ENCODE results near the gene PLCXD1. TPM values are rescaled to one million over a fixed set of nuclear protein-coding genes. Genes with fewer than 3 reads are reported as not detected.
"Not testable (repeated sequence)": the region's sequence is repeated elsewhere in the genome, so short reads cannot be mapped to it uniquely, and the experiment has no call there.

Gene PLCXD1
- total RNA-seq, 2 donors from 2014 or later: 12.6 to 19.1 TPM

- DNase-seq (peak in 1 of 2 donors; percentile 12), ATAC-seq (no peak)
- intact Hi-C loops (cut with DNase I, micrococcal nuclease): no loop called here
These were observed 59.7 kb downstream of the PLCXD1 start for GRCh38 chrX:340641-341423.

GRCh38 chrX:341541-342101, 60.4 kb downstream of the PLCXD1 start:
- DNase-seq: peak in 1 of 2 donors; percentile 21
- intact Hi-C loops (cut with DNase I, micrococcal nuclease): no loop called here
- no peak for ATAC-seq

DNA sequence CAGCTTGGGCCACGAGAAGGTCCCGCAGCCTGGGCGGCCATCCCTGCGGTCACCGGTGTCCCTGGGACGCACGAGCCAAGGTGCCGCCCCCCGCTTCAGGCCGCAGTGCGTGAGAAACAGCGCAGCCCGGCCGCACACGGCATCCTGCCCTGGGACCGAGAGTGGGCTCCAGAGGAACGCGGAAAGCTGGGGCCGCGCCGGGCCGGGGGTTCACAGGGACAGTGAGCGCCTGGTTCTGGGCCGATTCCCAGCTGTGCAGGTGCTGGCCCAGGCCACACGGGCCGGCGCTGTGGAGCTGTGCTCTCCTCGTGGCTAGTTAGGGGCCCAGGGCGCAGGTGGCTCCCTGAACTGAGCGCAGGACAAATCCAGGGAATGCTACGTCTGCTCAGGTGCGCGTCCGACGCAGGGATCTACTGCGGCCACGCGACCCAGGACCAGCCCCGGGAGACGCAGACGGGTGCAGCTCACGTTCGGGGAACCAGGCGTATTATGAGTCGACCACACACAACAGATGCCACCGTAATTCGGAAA, 63.3 kb downstream of the PLCXD1 start:
- no peak for ATAC-seq
- intact Hi-C loops (cut with DNase I, micrococcal nuclease): no loop called here
- DNase-seq: peak in 1 of 2 donors; percentile 8

- ATAC-seq (no peak), DNase-seq (peak in 1 of 2 donors; percentile 13)
- intact Hi-C loops (cut with DNase I, micrococcal nuclease): no loop called here
These were observed 64.1 kb downstream of the PLCXD1 start for GRCh38 chrX:345020-345925.

DNA sequence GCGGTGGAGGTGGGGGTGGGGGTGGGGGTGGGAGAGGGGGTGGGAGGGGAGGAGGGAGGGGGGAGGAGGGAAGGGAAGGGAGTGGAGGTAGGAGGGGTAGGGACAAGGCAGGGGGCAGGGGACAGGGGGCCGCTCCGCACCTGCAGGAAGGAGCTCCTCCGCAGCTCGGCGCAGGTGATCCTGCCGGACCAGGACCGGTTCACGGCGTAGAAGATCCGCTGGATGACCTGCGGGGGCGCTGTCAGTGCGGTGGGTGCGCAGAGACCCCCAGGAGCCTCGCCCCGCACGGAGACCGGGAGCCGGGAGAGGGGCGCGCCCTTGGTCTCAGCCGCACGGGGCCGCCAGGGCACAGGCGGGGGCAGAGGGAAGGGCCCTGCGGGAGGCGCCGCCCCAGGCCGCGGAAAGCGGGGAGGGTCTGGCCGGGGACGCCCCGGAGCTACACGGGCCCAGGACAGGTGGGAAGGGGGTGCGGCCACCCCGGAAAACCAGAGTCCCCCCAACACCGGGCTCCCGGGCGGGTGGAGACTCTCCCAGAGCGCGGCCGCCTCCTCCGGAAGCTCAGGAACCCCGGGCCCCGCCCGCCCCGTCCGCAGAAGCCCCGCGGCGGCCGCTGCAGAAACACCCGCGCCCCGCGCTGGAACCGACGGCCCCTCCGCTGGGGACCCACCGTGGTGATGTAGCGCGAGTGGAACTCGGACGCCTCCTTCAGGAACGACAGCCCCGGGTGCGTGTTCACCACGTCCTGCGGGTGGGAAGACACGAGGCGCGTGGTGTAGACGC, 65.0 kb downstream of the PLCXD1 start:
- DNase-seq: peak in 1 of 2 donors; percentile 16
- intact Hi-C loops (cut with DNase I, micrococcal nuclease): no loop called here
- no peak for ATAC-seq

- DNase-seq: no peak
- no peak for ATAC-seq
These were observed 66.4 kb downstream of the PLCXD1 start for GRCh38 chrX:347351-348117.

DNA sequence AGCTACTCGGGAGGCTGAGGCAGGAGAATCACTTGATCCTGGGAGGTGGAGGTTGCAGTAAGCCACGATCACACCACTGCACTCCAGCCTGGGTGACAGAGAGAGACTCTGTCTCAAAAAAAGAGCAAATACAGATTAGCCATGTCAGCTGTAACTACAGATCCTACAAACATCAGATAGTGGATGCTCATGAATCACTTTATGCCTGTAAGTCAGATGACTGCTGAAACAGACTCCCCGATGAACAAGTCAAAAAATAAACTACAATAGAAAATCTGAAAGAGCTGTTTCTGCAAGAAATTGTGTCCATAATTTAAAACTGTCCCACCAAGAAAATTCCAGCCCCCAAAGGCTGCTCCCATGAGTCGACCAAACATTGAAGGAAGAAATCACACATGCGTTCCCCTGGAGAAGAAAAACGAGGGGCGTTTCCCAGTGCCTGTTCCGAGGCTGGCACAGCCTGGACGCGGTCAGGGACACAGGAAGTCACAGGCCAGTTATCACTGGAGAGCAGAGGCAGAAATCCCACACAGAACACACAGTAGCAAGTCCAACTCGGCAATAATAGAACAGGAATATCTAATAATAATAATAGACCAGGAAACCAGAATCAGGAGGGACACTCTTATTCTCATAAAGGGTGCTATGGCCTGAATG, 67.4 kb downstream of the PLCXD1 start:
- intact Hi-C loops (cut with DNase I, micrococcal nuclease): no loop called here
- ATAC-seq (no peak), DNase-seq (no peak)

More at GRCh38 chrX:347351-348117, 66.4 kb downstream of the PLCXD1 start:
- intact Hi-C loops (cut with DNase I, micrococcal nuclease): no loop called here

DNA sequence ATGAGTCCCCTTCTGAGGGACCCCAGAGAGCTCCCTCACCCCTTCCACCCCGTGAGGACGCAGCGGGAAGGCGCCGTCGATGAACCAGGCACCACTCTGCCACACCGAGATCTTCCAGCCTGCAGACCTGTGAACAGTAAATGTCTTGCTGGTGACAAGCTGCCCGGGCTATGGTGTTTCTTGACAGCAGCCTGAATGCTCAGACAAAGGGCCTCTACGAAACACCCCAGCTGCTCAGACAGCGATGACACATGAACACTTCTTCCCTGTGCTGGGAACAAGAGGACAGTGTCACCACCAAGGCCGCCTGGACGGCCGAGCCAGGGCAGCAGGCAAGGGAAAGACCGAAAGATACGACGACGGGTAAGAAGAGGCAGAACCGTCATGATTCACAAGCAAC, 68.0 kb downstream of the PLCXD1 start:
- ATAC-seq (no peak), DNase-seq (no peak)
- intact Hi-C loops (cut with DNase I, micrococcal nuclease): no loop called here

- DNase-seq: no peak
- ATAC-seq: no peak
- intact Hi-C loops (cut with DNase I, micrococcal nuclease): no loop called here
These were observed 68.5 kb downstream of the PLCXD1 start for GRCh38 chrX:349702-350101.

GRCh38 chrX:350148-350533, 69.0 kb downstream of the PLCXD1 start:
- ATAC-seq: no peak
- DNase-seq: no peak
- intact Hi-C loops (cut with DNase I, micrococcal nuclease): no loop called here

- DNase-seq: no peak
- intact Hi-C loops (cut with DNase I, micrococcal nuclease): no loop called here
- no peak for ATAC-seq
These were observed 69.5 kb downstream of the PLCXD1 start for GRCh38 chrX:350534-351323.

GRCh38 chrX:351324-351641, 70.1 kb downstream of the PLCXD1 start:
- not testable (repeated sequence) for ATAC-seq

GRCh38 chrX:351736-352135, 70.6 kb downstream of the PLCXD1 start:
- DNase-seq (no peak), ATAC-seq (no peak)
- intact Hi-C loops (cut with DNase I, micrococcal nuclease): no loop called here

More at GRCh38 chrX:351324-351641, 70.1 kb downstream of the PLCXD1 start:
- DNase-seq; intact Hi-C loops (cut with DNase I, micrococcal nuclease): not testable (repeated sequence)

GRCh38 chrX:352181-352580, 71.0 kb downstream of the PLCXD1 start:
- no peak for DNase-seq
- no peak for ATAC-seq
- intact Hi-C loops (cut with DNase I, micrococcal nuclease): no loop called here

DNA sequence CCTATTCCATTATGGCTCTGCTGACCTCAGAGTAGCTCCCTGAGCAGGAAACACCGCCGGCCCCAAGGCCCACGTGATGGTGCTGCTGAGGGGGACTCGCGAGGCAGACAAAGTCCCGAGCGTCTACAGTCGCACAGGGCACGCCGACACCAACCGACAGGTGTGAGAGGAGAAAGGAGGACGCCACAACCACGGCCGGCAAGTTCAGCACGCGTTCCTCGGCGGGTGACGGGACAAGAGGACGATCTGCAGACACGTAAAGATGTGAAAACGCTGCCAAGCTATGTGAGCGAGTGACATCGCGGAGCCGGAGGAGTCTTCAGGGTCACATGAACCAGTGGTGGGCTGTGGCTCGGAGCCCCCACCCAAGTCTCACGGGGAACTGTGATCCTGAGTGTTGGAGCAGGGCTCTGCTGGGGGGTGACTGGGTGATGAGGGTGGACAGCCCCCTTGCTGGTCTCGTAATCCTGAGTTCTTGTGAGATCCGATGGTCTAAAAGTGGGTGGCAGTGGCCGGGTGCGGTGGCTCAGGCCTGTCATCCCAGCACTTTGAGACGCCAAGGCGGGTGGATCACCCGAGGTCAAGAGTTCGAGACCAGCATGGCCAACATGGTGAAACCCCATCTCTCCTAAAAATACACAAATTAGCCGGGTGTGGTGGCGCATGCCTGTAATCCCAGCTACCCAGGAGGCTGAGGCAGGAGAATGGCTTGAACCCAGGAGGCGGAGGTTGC, 71.6 kb downstream of the PLCXD1 start:
- intact Hi-C loops (cut with DNase I, micrococcal nuclease): no loop called here
- no peak for ATAC-seq
- no peak for DNase-seq
